Endothelial cell of umbilical vein (primary cell): ENCODE data around the gene RBMS2. TPM values are rescaled to one million over a fixed set of nuclear protein-coding genes. Genes with fewer than 3 reads are reported as not detected.

ENCODE experiments used
- BruUV-seq: library from RNA; stranded (reverse); fragments of 400-500 nt; replicated peaks from 2 replicates; lab custom pipeline; 2021; lab: Mats Ljungman, UMichigan
- CTCF ChIA-PET: fragments of 300-600, 350-600 bp; sonication (Branson Sonifier 250); formaldehyde crosslinking; loops from one replicate; lab custom pipeline; 2021; ENCODE audit warnings: antibody characterized with exemption, inconsistent platforms; lab: Charles Lee
- POLR2A ChIA-PET: fragments of 300-600, 350-600 bp; sonication (Branson Sonifier 250); formaldehyde crosslinking; loops from one replicate; lab custom pipeline; 2021; ENCODE audit warnings: antibody characterized with exemption, inconsistent platforms; lab: Charles Lee
- DNase-seq: peaks from one replicate; pipeline ENCODE4 v3.0.0-alpha.2; 2011; ENCODE audit warnings: low read depth, low spot score
- FAIRE-seq: peaks from 2 replicates; lab custom pipeline; 2011; peaks lifted over from hg19 to GRCh38; lab: Jason Lieb, UNC
- H2AFZ ChIP-seq: 2 replicates; pipeline ENCODE4 v1.6.0; 2012; ENCODE audit warnings: low read depth, low read length, control low read depth, inconsistent platforms
- H3K27ac ChIP-seq: 2 replicates; pipeline ENCODE4 v1.5.1; 2011; ENCODE audit warnings: low read depth, mild to moderate bottlenecking, control low read depth, low read length, moderate library complexity; ENCODE audit not compliant: insufficient read depth
- H3K27me3 ChIP-seq, 2 experiments: 2 replicates each; pipeline versions ENCODE4 v1.6.0 to v1.6.1; 2011; ENCODE audit warnings: low read length in 2 of 2, mixed read lengths in 1 of 2; ENCODE audit not compliant: control insufficient read depth in 2 of 2, insufficient read depth in 2 of 2
- H3K36me3 ChIP-seq, 2 experiments: 2 replicates in 1 of 2; 3 replicates in 1 of 2; pipeline ENCODE4 v1.5.1; 2011; ENCODE audit warnings: low read length in 2 of 2, mild to moderate bottlenecking in 1 of 2, moderate library complexity in 1 of 2; ENCODE audit not compliant: control insufficient read depth in 2 of 2, insufficient read depth in 2 of 2; ENCODE audit errors: extremely low read depth in 1 of 2
- H3K4me1 ChIP-seq: 3 replicates; pipeline ENCODE4 v1.5.1; 2011; ENCODE audit warnings: mild to moderate bottlenecking, low read length; ENCODE audit not compliant: control insufficient read depth, insufficient read depth; ENCODE audit errors: extremely low read depth
- H3K4me2 ChIP-seq: 2 replicates; pipeline ENCODE4 v1.6.1; 2011; ENCODE audit warnings: low read length, control low read depth, mixed read lengths; ENCODE audit not compliant: insufficient read depth
- H3K4me3 ChIP-seq, 3 experiments: fragments of 200-600 bp in 1 of 3; sonication (generic), shearing (Covaris generic) in 1 of 3; replicated peaks in 1 of 3; 2 replicates each; pipeline ENCODE4 v1.5.1; 2011 to 2016; ENCODE audit warnings: control low read depth in 3 of 3, low read length in 3 of 3, mild to moderate bottlenecking in 2 of 3, inconsistent platforms in 1 of 3, low read depth in 1 of 3, moderate library complexity in 1 of 3; ENCODE audit not compliant: insufficient read depth in 1 of 3
- H3K79me2 ChIP-seq: 2 replicates; pipeline ENCODE4 v1.6.0; 2012; ENCODE audit warnings: low read length, inconsistent platforms; ENCODE audit not compliant: control insufficient read depth, insufficient read depth
- H3K9ac ChIP-seq: replicated peaks from 2 replicates; pipeline ENCODE3; 2011; ENCODE audit warnings: low read length, control low read depth; ENCODE audit not compliant: insufficient read depth; ENCODE audit errors: extremely low read depth
- H3K9me1 ChIP-seq: replicated peaks from 3 replicates; pipeline ENCODE4 v1.6.0; 2011; ENCODE audit warnings: mild to moderate bottlenecking, low read length; ENCODE audit not compliant: control insufficient read depth, insufficient read depth; ENCODE audit errors: extremely low read depth
- H3K9me3 ChIP-seq: replicated peaks from 2 replicates; pipeline ENCODE4 v1.5.1; 2012; ENCODE audit warnings: low read length, inconsistent platforms; ENCODE audit not compliant: control insufficient read depth, insufficient read depth
- H4K20me1 ChIP-seq: replicated peaks from 2 replicates; pipeline ENCODE3; 2011; ENCODE audit warnings: mild to moderate bottlenecking, low read length; ENCODE audit not compliant: control insufficient read depth, insufficient read depth; ENCODE audit errors: extremely low read depth
- EZH2 ChIP-seq: IDR thresholded peaks from 2 replicates; pipeline ENCODE4 v1.6.1; 2012; ENCODE audit warnings: borderline replicate concordance, low read depth, mild to moderate bottlenecking, moderate library complexity, low read length, inconsistent platforms; ENCODE audit not compliant: severe bottlenecking
- FOS ChIP-seq: IDR thresholded peaks from 2 replicates; pipeline ENCODE4 v1.6.1; 2011; ENCODE audit warnings: mild to moderate bottlenecking, low read length, moderate library complexity, borderline replicate concordance; ENCODE audit not compliant: insufficient read depth
- GATA2 ChIP-seq: IDR thresholded peaks from 2 replicates; pipeline ENCODE4 v1.7.0; 2011; ENCODE audit warnings: low read depth, mild to moderate bottlenecking, moderate library complexity, mixed read lengths, low read length; ENCODE audit not compliant: insufficient read length, insufficient read depth
- JUN ChIP-seq: IDR thresholded peaks from 2 replicates; pipeline ENCODE4 v1.6.1; 2011; ENCODE audit warnings: borderline replicate concordance, low read depth; ENCODE audit not compliant: insufficient read length, insufficient read depth
- MYC ChIP-seq: IDR thresholded peaks from one replicate; pipeline ENCODE4 v1.6.1; 2011; ENCODE audit warnings: mild to moderate bottlenecking, low read depth, low read length
- POLR2A ChIP-seq: IDR thresholded peaks from 2 replicates; pipeline ENCODE4 v1.6.1; 2012; ENCODE audit warnings: low read depth, mild to moderate bottlenecking, control low read depth, low read length
- POLR2AphosphoS5 ChIP-seq: IDR thresholded peaks from 2 replicates; pipeline ENCODE4 v1.6.1; 2012; ENCODE audit warnings: low read depth, mild to moderate bottlenecking, control low read depth, low read length, moderate library complexity; ENCODE audit not compliant: insufficient read depth
- dilution Hi-C: fragments of 300-500 bp; cut with MboI; formaldehyde crosslinking; loops from one replicate; pipeline ENCODE4 v1.15.0; 2019; ENCODE audit warnings: low sequenced_read_pairs; ENCODE audit not compliant: extremely low pct_ligation_motif_present
- intact Hi-C: fragments of 100-400 bp; cut with micrococcal nuclease; formaldehyde crosslinking; loops from one replicate; pipeline ENCODE4 v1.10.0; 2022
- polyA plus RNA-seq, 4 experiments: library from polyadenylated mRNA; depleted of rRNA in 3 of 4; stranded (reverse) in 3 of 4; unstranded in 1 of 4; fragments of >200 nt; gene quantifications; 2 replicates each; pipeline versions ENCODE4 v1.2.1 to v1.2.3, GENCODE V29; 2011 to 2012; ENCODE audit warnings: missing spikeins in 1 of 4
- total RNA-seq: library from RNA; stranded (reverse); gene quantifications from 2 replicates; pipeline ENCODE4 v1.2.3, GENCODE V29; 2021
- TF ChIP-seq, protein P1 (sequence below), 2 donors: IDR thresholded peaks; 1 replicate in 1 of 2; 2 replicates in 1 of 2; pipeline ENCODE4 v1.5.1; 2011; ENCODE audit warnings: low read length in 2 of 2, mild to moderate bottlenecking in 2 of 2, moderate library complexity in 2 of 2, control low read depth in 1 of 2, inconsistent platforms in 1 of 2, low read depth in 1 of 2; ENCODE audit not compliant: insufficient read depth in 1 of 2; ENCODE audit errors: extremely low read depth in 1 of 2
- TF ChIP-seq, protein P2 (sequence below): IDR thresholded peaks from 2 replicates; pipeline ENCODE4 v1.6.1; 2011; ENCODE audit not compliant: insufficient read depth, insufficient read length

Gene RBMS2
- total and polyA plus RNA-seq, 2 donors (not counting 3 experiments of a cell fraction or from before 2014, with no cell fraction given): 66.8 to 103 TPM

DNA sequence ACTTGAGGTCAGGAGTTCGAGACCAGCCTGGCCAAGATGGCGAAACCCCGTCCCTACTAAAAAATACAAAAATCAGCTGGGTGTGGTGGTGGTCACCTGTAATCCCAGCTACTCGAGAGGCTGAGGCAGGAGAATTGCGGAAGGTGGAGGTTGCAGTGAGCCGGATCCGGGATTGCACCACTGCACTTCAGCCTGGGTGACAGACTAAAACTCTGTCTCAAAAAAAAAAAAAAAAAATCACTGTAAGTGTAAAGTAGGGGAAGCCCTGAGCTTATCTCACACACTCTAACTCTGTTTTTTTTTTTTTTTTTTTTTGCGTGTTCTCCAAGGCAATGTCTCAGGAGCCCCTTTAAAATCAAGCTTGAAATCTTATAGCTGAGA is 421 bp upstream of the RBMS2 start:
- no TSS peak for BruUV-seq
- Histone ChIP-seq H2AFZ (peak overlapping the region; percentile 58), H3K4me1 (peaks cover 56% of the 10 kb centered on the region), H3K9ac (peak overlapping the region; percentile 76), H3K4me3 (peak overlapping the region in 1 of 3 experiments; percentile 98), H3K9me3 (no peaks in the 10 kb centered on the region), H3K27me3 (no peaks in the 10 kb centered on the region), H3K79me2 (peaks cover 40% of the 10 kb centered on the region), H4K20me1 (no peaks in the 10 kb centered on the region), H3K9me1 (no peaks in the 10 kb centered on the region), H3K36me3 (no peaks in the 10 kb centered on the region), H3K27ac (peak overlapping the region; percentile 87), H3K4me2 (peak overlapping the region; percentile 73)
- TF ChIP-seq MYC (no peak), FOS (no peak), JUN (no peak), POLR2AphosphoS5 (no peak), POLR2A (no peak), EZH2 (no peak), GATA2 (no peak)
- TF ChIP-seq, protein P1, sequence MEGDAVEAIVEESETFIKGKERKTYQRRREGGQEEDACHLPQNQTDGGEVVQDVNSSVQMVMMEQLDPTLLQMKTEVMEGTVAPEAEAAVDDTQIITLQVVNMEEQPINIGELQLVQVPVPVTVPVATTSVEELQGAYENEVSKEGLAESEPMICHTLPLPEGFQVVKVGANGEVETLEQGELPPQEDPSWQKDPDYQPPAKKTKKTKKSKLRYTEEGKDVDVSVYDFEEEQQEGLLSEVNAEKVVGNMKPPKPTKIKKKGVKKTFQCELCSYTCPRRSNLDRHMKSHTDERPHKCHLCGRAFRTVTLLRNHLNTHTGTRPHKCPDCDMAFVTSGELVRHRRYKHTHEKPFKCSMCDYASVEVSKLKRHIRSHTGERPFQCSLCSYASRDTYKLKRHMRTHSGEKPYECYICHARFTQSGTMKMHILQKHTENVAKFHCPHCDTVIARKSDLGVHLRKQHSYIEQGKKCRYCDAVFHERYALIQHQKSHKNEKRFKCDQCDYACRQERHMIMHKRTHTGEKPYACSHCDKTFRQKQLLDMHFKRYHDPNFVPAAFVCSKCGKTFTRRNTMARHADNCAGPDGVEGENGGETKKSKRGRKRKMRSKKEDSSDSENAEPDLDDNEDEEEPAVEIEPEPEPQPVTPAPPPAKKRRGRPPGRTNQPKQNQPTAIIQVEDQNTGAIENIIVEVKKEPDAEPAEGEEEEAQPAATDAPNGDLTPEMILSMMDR (IDR thresholded peaks at IDR 0.05; ENCODE audit: extremely low read depth in 1 of 2, insufficient read depth in 1 of 2, low read depth in 1 of 2, low read length in 2 of 2): no peak
- TF ChIP-seq, protein P2, sequence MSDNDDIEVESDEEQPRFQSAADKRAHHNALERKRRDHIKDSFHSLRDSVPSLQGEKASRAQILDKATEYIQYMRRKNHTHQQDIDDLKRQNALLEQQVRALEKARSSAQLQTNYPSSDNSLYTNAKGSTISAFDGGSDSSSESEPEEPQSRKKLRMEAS: no peak
- ChIA-PET POLR2A (interaction anchor here (0.5 to 1.0 kb wide), 5 partner anchors 8 to 787 kb away, joined by 3 to 5 read pairs (median 3); no protein-coding TSS in a partner anchor), CTCF (interaction anchor here (0.8 to 2.7 kb wide), 16 partner anchors 9 to 467 kb away, joined by 3 to 21 read pairs (median 6); no protein-coding TSS in a partner anchor)
- intact Hi-C loops (loop anchor here (1.0 kb wide), 1 partner anchor 44 kb away; no protein-coding TSS in a partner anchor), dilution Hi-C loops (no loop called here)
- no peak for DNase-seq
- FAIRE-seq: no peak
